GM21360 (cell line): ENCODE measurements around the gene ZNF90.
"Not testable (repeated sequence)": the region's sequence is repeated elsewhere in the genome, so short reads cannot be mapped to it uniquely, and the experiment has no call there.

Source experiments
- ATAC-seq: cut with Tn5 transposase; IDR thresholded peaks from one replicate; pipeline ENCODE4 v1.9.1; 2021; ENCODE audit warnings: mild to moderate bottlenecking, moderate library complexity; ENCODE audit not compliant: unreplicated experiment

Gene ZNF90

GRCh38 chr19:20102097-20102496 is 24.3 kb downstream of the ZNF90 start:
- ATAC-seq: no peak

GRCh38 chr19:20103091-20103740 is 25.4 kb downstream of the ZNF90 start:
- ATAC-seq: no peak

- ATAC-seq: no peak
Observed at GRCh38 chr19:20107301-20107700, 29.5 kb downstream of the ZNF90 start.

GRCh38 chr19:20118064-20118839 is 40.5 kb downstream of the ZNF90 start:
- ATAC-seq: not testable (repeated sequence)

GRCh38 chr19:20124879-20125278 is 47.1 kb downstream of the ZNF90 start:
- no peak for ATAC-seq

GRCh38 chr19:20132933-20133332 is 55.1 kb downstream of the ZNF90 start:
- not testable (repeated sequence) for ATAC-seq

GRCh38 chr19:20137714-20138113 is 59.9 kb downstream of the ZNF90 start:
- not testable (repeated sequence) for ATAC-seq

- no peak for ATAC-seq
Observed at GRCh38 chr19:20151617-20152145, 73.9 kb downstream of the ZNF90 start.

GRCh38 chr19:20152506-20152905 is 74.7 kb downstream of the ZNF90 start:
- not testable (repeated sequence) for ATAC-seq

- no peak for ATAC-seq
Observed at GRCh38 chr19:20153281-20153680, 75.5 kb downstream of the ZNF90 start.

GRCh38 chr19:20154636-20155035 is 76.8 kb downstream of the ZNF90 start:
- no peak for ATAC-seq

- no peak for ATAC-seq
Observed at GRCh38 chr19:20162821-20163220, 85.0 kb downstream of the ZNF90 start.

GRCh38 chr19:20164456-20164855 is 86.7 kb downstream of the ZNF90 start:
- ATAC-seq: no peak

- no peak for ATAC-seq
Observed at GRCh38 chr19:20165971-20166592, 88.3 kb downstream of the ZNF90 start.

GRCh38 chr19:20167020-20167644 is 89.3 kb downstream of the ZNF90 start, which contains the start of gene ZNF486:
ZNF486 (plus strand) TSS chr19:20167214; CDS start chr19:20167331, 117 bp downstream.
- ATAC-seq: peak; percentile 87

- no peak for ATAC-seq
Observed at GRCh38 chr19:20167651-20168122, 89.9 kb downstream of the ZNF90 start.
